ENCODE measurements around the gene SLC16A4.

Gene SLC16A4

GRCh38 chr1:110328700-110329099 lies 62.1 kb downstream of the SLC16A4 start:
- no peak for ATAC-seq (replicated peaks; ENCODE audit: extremely low read depth, poor library complexity, severe bottlenecking)
- Mint-ChIP-seq H3K27ac (ENCODE audit: low read depth) (no peak overlapping the region), H3K36me3 (ENCODE audit: insufficient read depth) (no peaks in the 10 kb centered on the region), H3K27me3 (no peaks in the 10 kb centered on the region), H3K4me1 (no peaks in the 10 kb centered on the region), H3K9me3 (no peaks in the 10 kb centered on the region), H3K4me3 (no peak overlapping the region)
- DNase-seq (ENCODE audit: low spot score in 2 of 2): no peak

GRCh38 chr1:110328274-110328673 lies 62.6 kb downstream of the SLC16A4 start:
- no peak for ATAC-seq (replicated peaks; ENCODE audit: extremely low read depth, poor library complexity, severe bottlenecking)
- H3K27ac Mint-ChIP-seq (ENCODE audit: low read depth): no peak overlapping the region
- no peaks in the 10 kb centered on the region for H3K36me3 Mint-ChIP-seq (ENCODE audit: insufficient read depth)
- no peak for DNase-seq (ENCODE audit: low spot score in 2 of 2)
- H3K9me3 Mint-ChIP-seq: no peaks in the 10 kb centered on the region
- no peaks in the 10 kb centered on the region for H3K27me3 Mint-ChIP-seq
- H3K4me1 Mint-ChIP-seq: no peaks in the 10 kb centered on the region
- no peak overlapping the region for H3K4me3 Mint-ChIP-seq

GRCh38 chr1:110326826-110327225 lies 64.0 kb downstream of the SLC16A4 start:
- Mint-ChIP-seq H3K4me1 (no peaks in the 10 kb centered on the region), H3K27me3 (no peaks in the 10 kb centered on the region), H3K27ac (ENCODE audit: low read depth) (no peak overlapping the region), H3K9me3 (no peaks in the 10 kb centered on the region), H3K36me3 (ENCODE audit: insufficient read depth) (no peaks in the 10 kb centered on the region), H3K4me3 (no peak overlapping the region)
- no peak for DNase-seq (ENCODE audit: low spot score in 2 of 2)
- ATAC-seq (replicated peaks; ENCODE audit: extremely low read depth, poor library complexity, severe bottlenecking): no peak

GRCh38 chr1:110324667-110325066 lies 66.2 kb downstream of the SLC16A4 start:
- Mint-ChIP-seq H3K9me3 (no peaks in the 10 kb centered on the region), H3K36me3 (ENCODE audit: insufficient read depth) (no peaks in the 10 kb centered on the region), H3K27me3 (no peaks in the 10 kb centered on the region), H3K27ac (ENCODE audit: low read depth) (no peak overlapping the region), H3K4me3 (no peak overlapping the region), H3K4me1 (no peaks in the 10 kb centered on the region)
- DNase-seq (ENCODE audit: low spot score in 2 of 2) (no peak), ATAC-seq (replicated peaks; ENCODE audit: extremely low read depth, poor library complexity, severe bottlenecking) (no peak)

- Mint-ChIP-seq H3K27ac (ENCODE audit: low read depth) (no peak overlapping the region), H3K27me3 (no peaks in the 10 kb centered on the region), H3K4me1 (no peaks in the 10 kb centered on the region), H3K4me3 (no peak overlapping the region), H3K9me3 (no peaks in the 10 kb centered on the region), H3K36me3 (ENCODE audit: insufficient read depth) (no peaks in the 10 kb centered on the region)
- no peak for ATAC-seq (replicated peaks; ENCODE audit: extremely low read depth, poor library complexity, severe bottlenecking)
- no peak for DNase-seq (ENCODE audit: low spot score in 2 of 2)
Observed at GRCh38 chr1:110321846-110322245, 69.0 kb downstream of the SLC16A4 start.

- DNase-seq (ENCODE audit: low spot score in 2 of 2) (no peak), ATAC-seq (replicated peaks; ENCODE audit: extremely low read depth, poor library complexity, severe bottlenecking) (no peak)
- H3K27me3 Mint-ChIP-seq: no peaks in the 10 kb centered on the region
- no peaks in the 10 kb centered on the region for H3K36me3 Mint-ChIP-seq (ENCODE audit: insufficient read depth)
- no peaks in the 10 kb centered on the region for H3K4me1 Mint-ChIP-seq
- no peaks in the 10 kb centered on the region for H3K9me3 Mint-ChIP-seq
- no peak overlapping the region for H3K27ac Mint-ChIP-seq (ENCODE audit: low read depth)
- no peak overlapping the region for H3K4me3 Mint-ChIP-seq
Observed at GRCh38 chr1:110321045-110321444, 69.8 kb downstream of the SLC16A4 start.

- no peaks in the 10 kb centered on the region for H3K27me3 Mint-ChIP-seq
- H3K27ac Mint-ChIP-seq (ENCODE audit: low read depth): no peak overlapping the region
- no peaks in the 10 kb centered on the region for H3K36me3 Mint-ChIP-seq (ENCODE audit: insufficient read depth)
- no peak overlapping the region for H3K4me3 Mint-ChIP-seq
- no peaks in the 10 kb centered on the region for H3K9me3 Mint-ChIP-seq
- DNase-seq (ENCODE audit: low spot score in 2 of 2) (no peak), ATAC-seq (replicated peaks; ENCODE audit: extremely low read depth, poor library complexity, severe bottlenecking) (no peak)
- no peaks in the 10 kb centered on the region for H3K4me1 Mint-ChIP-seq
Observed at GRCh38 chr1:110320168-110320518, 70.7 kb downstream of the SLC16A4 start.

- H3K4me1 Mint-ChIP-seq: no peaks in the 10 kb centered on the region
- no peak overlapping the region for H3K4me3 Mint-ChIP-seq
- no peaks in the 10 kb centered on the region for H3K36me3 Mint-ChIP-seq (ENCODE audit: insufficient read depth)
- no peak for ATAC-seq (replicated peaks; ENCODE audit: extremely low read depth, poor library complexity, severe bottlenecking)
- no peak for DNase-seq (ENCODE audit: low spot score in 2 of 2)
- H3K9me3 Mint-ChIP-seq: no peaks in the 10 kb centered on the region
- H3K27ac Mint-ChIP-seq (ENCODE audit: low read depth): no peak overlapping the region
- no peaks in the 10 kb centered on the region for H3K27me3 Mint-ChIP-seq
Observed at GRCh38 chr1:110319332-110320167, 71.3 kb downstream of the SLC16A4 start.

GRCh38 chr1:110318046-110318445 lies 72.8 kb downstream of the SLC16A4 start:
- no peak overlapping the region for H3K27ac Mint-ChIP-seq (ENCODE audit: low read depth)
- no peaks in the 10 kb centered on the region for H3K9me3 Mint-ChIP-seq
- ATAC-seq (replicated peaks; ENCODE audit: extremely low read depth, poor library complexity, severe bottlenecking): no peak
- H3K36me3 Mint-ChIP-seq (ENCODE audit: insufficient read depth): no peaks in the 10 kb centered on the region
- H3K4me3 Mint-ChIP-seq: no peak overlapping the region
- no peaks in the 10 kb centered on the region for H3K27me3 Mint-ChIP-seq
- H3K4me1 Mint-ChIP-seq: no peaks in the 10 kb centered on the region
- no peak for DNase-seq (ENCODE audit: low spot score in 2 of 2)

GRCh38 chr1:110316735-110317134 lies 74.1 kb downstream of the SLC16A4 start:
- no peaks in the 10 kb centered on the region for H3K36me3 Mint-ChIP-seq (ENCODE audit: insufficient read depth)
- no peak overlapping the region for H3K4me3 Mint-ChIP-seq
- no peaks in the 10 kb centered on the region for H3K4me1 Mint-ChIP-seq
- no peak for ATAC-seq (replicated peaks; ENCODE audit: extremely low read depth, poor library complexity, severe bottlenecking)
- H3K27me3 Mint-ChIP-seq: no peaks in the 10 kb centered on the region
- DNase-seq (ENCODE audit: low spot score in 2 of 2): no peak
- no peak overlapping the region for H3K27ac Mint-ChIP-seq (ENCODE audit: low read depth)
- H3K9me3 Mint-ChIP-seq: no peaks in the 10 kb centered on the region

Measured in central memory CD8-positive, alpha-beta T cell (primary cell).